Limb (tissue), 2 donors: ENCODE measurements around the gene IFIT1B.
A peak's percentile ranks its signal among the peaks of the same experiment; 100 is the strongest.
"Not testable (repeated sequence)": the region's sequence is repeated elsewhere in the genome, so short reads cannot be mapped to it uniquely, and the experiment has no call there.

Experiments used
- DNase-seq, 2 donors: peaks; one replicate each; pipeline ENCODE4 v3.0.0-alpha.2; 2016; ENCODE audit errors: extremely low spot score in 2 of 2

IFIT1B gene

GRCh38 chr10:89348481-89348880 is 29.4 kb upstream of the IFIT1B start:
- no peak for DNase-seq

- DNase-seq, result no peak
These were observed 28.9 kb upstream of the IFIT1B start for GRCh38 chr10:89348975-89349374.

GRCh38 chr10:89350631-89351315 is 27.1 kb upstream of the IFIT1B start:
- not testable (repeated sequence) for DNase-seq

GRCh38 chr10:89351412-89351779 is 26.5 kb upstream of the IFIT1B start:
- DNase-seq, result no peak

GRCh38 chr10:89351780-89352597 is 25.9 kb upstream of the IFIT1B start:
- peak in 1 of 2 donors; percentile 67 for DNase-seq

GRCh38 chr10:89352802-89353201 is 25.1 kb upstream of the IFIT1B start:
- DNase-seq, result no peak

DNA sequence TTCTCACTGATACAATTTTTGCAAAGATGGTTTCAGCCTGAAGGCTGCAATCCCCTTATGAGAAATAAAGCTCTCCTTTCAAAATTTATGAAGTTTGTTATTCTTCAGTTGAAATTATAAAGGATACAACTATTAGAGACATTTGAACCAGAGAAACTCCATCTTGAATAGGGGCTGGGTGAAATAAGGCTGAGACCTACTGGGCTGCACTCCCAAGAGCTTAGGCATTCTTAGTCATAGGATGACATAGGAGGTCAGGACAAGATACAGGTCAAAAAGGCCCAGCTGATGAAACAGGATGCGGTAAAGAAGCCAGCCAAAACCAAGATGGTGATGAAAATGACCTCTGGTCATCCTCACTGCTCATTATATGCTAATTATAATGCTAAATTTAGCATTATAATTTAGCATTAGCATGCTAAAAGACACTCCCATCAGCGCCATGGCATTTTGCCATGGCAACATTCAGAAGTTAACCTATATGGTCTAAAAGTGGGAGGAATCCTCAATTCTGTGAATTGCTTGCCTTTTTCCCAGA is 22.4 kb upstream of the IFIT1B start:
- no peak for DNase-seq

DNA sequence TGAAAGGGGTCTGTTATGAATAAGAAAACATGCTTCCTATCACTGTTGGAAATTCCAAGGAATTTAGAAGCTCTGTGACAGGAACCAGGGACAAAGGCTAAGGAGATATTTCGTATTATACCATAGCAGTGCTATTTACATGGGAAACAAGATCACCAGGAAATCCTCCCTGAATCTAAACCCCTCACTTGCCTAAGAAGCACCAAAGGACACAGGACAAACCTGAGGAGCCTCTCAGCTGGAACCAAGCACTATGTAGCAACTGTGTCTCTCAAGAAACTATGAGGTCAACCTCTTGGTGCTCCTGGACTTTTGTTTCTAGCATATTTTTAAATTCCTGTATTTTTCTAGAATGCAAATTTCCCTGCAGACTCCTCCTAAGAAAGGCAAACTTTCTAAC is 20.8 kb upstream of the IFIT1B start:
- no peak for DNase-seq

- no peak for DNase-seq
These were observed 19.9 kb upstream of the IFIT1B start for GRCh38 chr10:89357975-89358374.

- DNase-seq, result no peak
These were observed 17.7 kb upstream of the IFIT1B start for GRCh38 chr10:89360157-89360556.

- DNase-seq, result no peak
These were observed 14.9 kb upstream of the IFIT1B start for GRCh38 chr10:89362929-89363328.

- no peak for DNase-seq
These were observed 14.0 kb upstream of the IFIT1B start for GRCh38 chr10:89363729-89364442.

GRCh38 chr10:89364531-89364930 is 13.3 kb upstream of the IFIT1B start:
- DNase-seq, result no peak

- DNase-seq, result no peak
These were observed 10.3 kb upstream of the IFIT1B start for GRCh38 chr10:89367529-89367928.

- DNase-seq, result no peak
These were observed 9.7 kb upstream of the IFIT1B start for GRCh38 chr10:89368129-89368528.

GRCh38 chr10:89369156-89370105 is 8.4 kb upstream of the IFIT1B start:
- peak in 1 of 2 donors; percentile 69 for DNase-seq

DNA sequence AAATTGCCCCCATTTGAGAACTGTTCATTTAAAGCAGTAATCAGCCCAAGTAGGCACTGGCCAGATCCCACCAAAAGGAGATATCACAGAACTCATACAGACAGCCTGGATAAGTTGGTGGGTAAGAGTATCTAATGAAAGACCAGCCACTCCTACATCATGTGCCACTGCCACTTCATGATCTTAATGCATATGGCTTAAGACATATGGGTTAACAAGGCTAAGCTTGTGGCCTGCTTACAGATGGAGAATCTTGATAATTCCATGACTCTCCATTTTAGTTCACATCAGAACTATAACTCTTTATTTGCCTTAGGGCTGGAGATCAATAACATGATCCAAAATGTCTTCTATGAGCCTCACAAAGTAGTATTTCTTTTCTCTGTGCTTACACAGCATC is 6.8 kb upstream of the IFIT1B start:
- DNase-seq, result no peak

DNA sequence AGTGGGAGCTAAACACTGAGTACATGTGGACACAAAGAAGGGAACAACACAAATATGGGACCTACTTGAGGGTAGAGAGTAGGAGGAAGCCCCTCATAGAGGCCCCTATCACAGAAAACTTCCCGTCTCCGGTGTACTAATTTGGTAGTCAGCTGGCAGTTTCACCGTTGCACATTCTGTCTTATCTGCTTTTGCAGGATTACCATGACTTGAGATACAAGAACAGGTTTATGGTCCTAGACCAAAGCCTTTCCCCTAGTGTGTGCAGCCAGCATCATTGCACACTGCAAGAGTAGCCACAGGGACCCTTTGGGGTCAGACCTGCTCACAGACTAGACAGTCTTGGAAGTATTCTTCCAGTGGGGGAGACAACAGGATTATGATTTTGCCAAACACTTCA is 5.9 kb upstream of the IFIT1B start:
- DNase-seq, result no peak

- peak in 1 of 2 donors; percentile 51 for DNase-seq
These were observed 3.7 kb upstream of the IFIT1B start for GRCh38 chr10:89373916-89374711.

DNA sequence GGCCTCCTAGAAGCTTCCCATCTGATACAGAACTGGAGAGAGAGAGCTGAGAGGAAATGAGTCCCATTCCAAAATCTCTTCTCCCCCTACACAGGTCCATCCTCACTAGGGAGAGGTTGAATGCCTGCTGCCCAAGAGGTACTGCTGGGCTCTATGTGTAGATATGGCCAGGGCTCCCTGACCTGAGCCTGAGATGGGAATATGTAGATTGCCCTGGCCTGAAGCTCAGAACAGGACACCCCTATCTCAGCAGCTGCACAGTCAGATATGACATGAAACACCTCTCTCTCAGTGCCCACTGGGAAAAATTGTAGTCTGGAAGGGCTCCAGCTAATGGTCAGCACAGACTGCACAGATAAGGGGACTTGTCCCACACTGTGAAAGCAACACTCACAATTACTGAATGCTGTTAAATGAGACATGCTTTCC is 3.1 kb upstream of the IFIT1B start:
- no peak for DNase-seq
